Measurements from ENCODE around the gene YY2.
"Not testable (repeated sequence)": the region's sequence is repeated elsewhere in the genome, so short reads cannot be mapped to it uniquely, and the experiment has no call there.

Gene YY2

GRCh38 chrX:21843179-21843578 is 12.6 kb upstream of the YY2 start:
- DNase-seq (no peak), ATAC-seq (replicated peaks) (no peak)
- Mint-ChIP-seq H3K27me3 (no peaks in the 10 kb centered on the region), H3K9me3 (no peaks in the 10 kb centered on the region), H3K36me3 (ENCODE audit: insufficient read depth) (peaks cover 9% of the 10 kb centered on the region), H3K4me1 (ENCODE audit: low read depth in 2 of 2) (peaks cover 4% of the 10 kb centered on the region in 2 donors), H3K4me3 (no peak overlapping the region), H3K27ac (no peak overlapping the region)

GRCh38 chrX:21845096-21845495 is 10.7 kb upstream of the YY2 start:
- Mint-ChIP-seq H3K9me3 (no peaks in the 10 kb centered on the region), H3K4me1 (ENCODE audit: low read depth in 2 of 2) (peaks cover 3% of the 10 kb centered on the region in 2 donors), H3K27me3 (no peaks in the 10 kb centered on the region), H3K36me3 (ENCODE audit: insufficient read depth) (peaks cover 5% of the 10 kb centered on the region), H3K4me3 (no peak overlapping the region), H3K27ac (no peak overlapping the region)
- DNase-seq (no peak), ATAC-seq (replicated peaks) (no peak)

- Mint-ChIP-seq H3K9me3 (no peaks in the 10 kb centered on the region), H3K36me3 (ENCODE audit: insufficient read depth) (peaks cover 5% of the 10 kb centered on the region), H3K27me3 (no peaks in the 10 kb centered on the region), H3K27ac (no peak overlapping the region), H3K4me3 (no peak overlapping the region), H3K4me1 (ENCODE audit: low read depth in 2 of 2) (no peaks in the 10 kb centered on the region)
- no peak for DNase-seq
- ATAC-seq (replicated peaks): no peak
Observed at GRCh38 chrX:21847342-21847741, 8.4 kb upstream of the YY2 start.

GRCh38 chrX:21853578-21853977 is 2.2 kb upstream of the YY2 start:
- no peak overlapping the region for H3K27ac Mint-ChIP-seq
- DNase-seq (no peak), ATAC-seq (replicated peaks) (no peak)

GRCh38 chrX:21856504-21856903 is 717 bp downstream of the YY2 start:
- Mint-ChIP-seq H3K4me1 (ENCODE audit: low read depth in 2 of 2) (peaks cover 0 to 1% of the 10 kb centered on the region in 2 donors), H3K27ac (no peak overlapping the region)
- no peak for ATAC-seq (replicated peaks)

More at GRCh38 chrX:21853578-21853977, 2.2 kb upstream of the YY2 start:
- no peak overlapping the region for H3K4me3 Mint-ChIP-seq
- H3K27me3 Mint-ChIP-seq: no peaks in the 10 kb centered on the region
- H3K9me3 Mint-ChIP-seq: no peaks in the 10 kb centered on the region
- H3K4me1 Mint-ChIP-seq (ENCODE audit: low read depth in 2 of 2): peaks cover 0 to 1% of the 10 kb centered on the region in 2 donors
- H3K36me3 Mint-ChIP-seq (ENCODE audit: insufficient read depth): peaks cover 16% of the 10 kb centered on the region

GRCh38 chrX:21863241-21863640 is 7.5 kb downstream of the YY2 start:
- ATAC-seq (replicated peaks): no peak
- Mint-ChIP-seq H3K36me3 (ENCODE audit: insufficient read depth) (no peaks in the 10 kb centered on the region), H3K4me1 (ENCODE audit: low read depth in 2 of 2) (peaks cover 3 to 5% of the 10 kb centered on the region in 2 donors), H3K9me3 (no peaks in the 10 kb centered on the region), H3K27ac (no peak overlapping the region), H3K27me3 (no peaks in the 10 kb centered on the region), H3K4me3 (no peak overlapping the region)
- DNase-seq: no peak

More at GRCh38 chrX:21856504-21856903, 717 bp downstream of the YY2 start:
- H3K9me3 Mint-ChIP-seq: no peaks in the 10 kb centered on the region
- no peaks in the 10 kb centered on the region for H3K27me3 Mint-ChIP-seq
- H3K4me3 Mint-ChIP-seq: no peak overlapping the region
- DNase-seq: no peak
- peaks cover 16% of the 10 kb centered on the region for H3K36me3 Mint-ChIP-seq (ENCODE audit: insufficient read depth)

GRCh38 chrX:21865436-21865835 is 9.6 kb downstream of the YY2 start:
- Mint-ChIP-seq H3K4me3 (no peak overlapping the region), H3K36me3 (ENCODE audit: insufficient read depth) (peaks cover 3% of the 10 kb centered on the region), H3K27ac (no peak overlapping the region), H3K9me3 (no peaks in the 10 kb centered on the region), H3K27me3 (no peaks in the 10 kb centered on the region), H3K4me1 (ENCODE audit: low read depth in 2 of 2) (peaks cover 2 to 5% of the 10 kb centered on the region in 2 donors)
- DNase-seq (no peak), ATAC-seq (replicated peaks) (no peak)

GRCh38 chrX:21870494-21870893 is 14.7 kb downstream of the YY2 start:
- no peak for ATAC-seq (replicated peaks)
- Mint-ChIP-seq H3K4me1 (ENCODE audit: low read depth in 2 of 2) (no peaks in the 10 kb centered on the region), H3K36me3 (ENCODE audit: insufficient read depth) (peaks cover 6% of the 10 kb centered on the region)

GRCh38 chrX:21873063-21873775 is 17.4 kb downstream of the YY2 start:
- peaks cover 6% of the 10 kb centered on the region for H3K36me3 Mint-ChIP-seq (ENCODE audit: insufficient read depth)
- no peak overlapping the region for H3K27ac Mint-ChIP-seq
- no peaks in the 10 kb centered on the region for H3K4me1 Mint-ChIP-seq (ENCODE audit: low read depth in 2 of 2)
- ATAC-seq (replicated peaks) (no peak), DNase-seq (no peak)
- H3K27me3 Mint-ChIP-seq: no peaks in the 10 kb centered on the region
- no peak overlapping the region for H3K4me3 Mint-ChIP-seq
- H3K9me3 Mint-ChIP-seq: no peaks in the 10 kb centered on the region

More at GRCh38 chrX:21870494-21870893, 14.7 kb downstream of the YY2 start:
- H3K9me3 Mint-ChIP-seq: no peaks in the 10 kb centered on the region
- H3K4me3 Mint-ChIP-seq: no peak overlapping the region
- H3K27ac Mint-ChIP-seq: no peak overlapping the region
- H3K27me3 Mint-ChIP-seq: no peaks in the 10 kb centered on the region
- no peak for DNase-seq

- not testable (repeated sequence) for H3K27me3 Mint-ChIP-seq; H3K36me3 Mint-ChIP-seq (ENCODE audit: insufficient read depth); H3K4me1 Mint-ChIP-seq (ENCODE audit: low read depth in 2 of 2); H3K9me3 Mint-ChIP-seq; DNase-seq; H3K27ac Mint-ChIP-seq; H3K4me3 Mint-ChIP-seq; ATAC-seq (replicated peaks)
Observed at GRCh38 chrX:21874182-21874581, 18.4 kb downstream of the YY2 start.

- ATAC-seq (replicated peaks): no peak
Observed at GRCh38 chrX:21875013-21875412, 19.2 kb downstream of the YY2 start.

GRCh38 chrX:21881881-21882574 is 26.2 kb downstream of the YY2 start:
- no peaks in the 10 kb centered on the region for H3K4me1 Mint-ChIP-seq (ENCODE audit: low read depth in 2 of 2)
- H3K36me3 Mint-ChIP-seq (ENCODE audit: insufficient read depth): peaks cover 7% of the 10 kb centered on the region
- H3K4me3 Mint-ChIP-seq: no peak overlapping the region
- H3K9me3 Mint-ChIP-seq: no peaks in the 10 kb centered on the region
- DNase-seq: no peak
- no peaks in the 10 kb centered on the region for H3K27me3 Mint-ChIP-seq
- H3K27ac Mint-ChIP-seq: no peak overlapping the region
- no peak for ATAC-seq (replicated peaks)

More at GRCh38 chrX:21875013-21875412, 19.2 kb downstream of the YY2 start:
- Mint-ChIP-seq H3K27me3 (no peaks in the 10 kb centered on the region), H3K9me3 (no peaks in the 10 kb centered on the region), H3K27ac (no peak overlapping the region), H3K36me3 (ENCODE audit: insufficient read depth) (peaks cover 2% of the 10 kb centered on the region), H3K4me3 (no peak overlapping the region), H3K4me1 (ENCODE audit: low read depth in 2 of 2) (no peaks in the 10 kb centered on the region)
- no peak for DNase-seq

- H3K27me3 Mint-ChIP-seq: no peaks in the 10 kb centered on the region
- no peak overlapping the region for H3K27ac Mint-ChIP-seq
Observed at GRCh38 chrX:21883258-21883657, 27.5 kb downstream of the YY2 start.

GRCh38 chrX:21885568-21885967 is 29.8 kb downstream of the YY2 start:
- Mint-ChIP-seq H3K4me1 (ENCODE audit: low read depth in 2 of 2) (no peaks in the 10 kb centered on the region), H3K27me3 (no peaks in the 10 kb centered on the region), H3K9me3 (no peaks in the 10 kb centered on the region), H3K36me3 (ENCODE audit: insufficient read depth) (peaks cover 7% of the 10 kb centered on the region), H3K4me3 (no peak overlapping the region), H3K27ac (no peak overlapping the region)
- ATAC-seq (replicated peaks) (no peak), DNase-seq (no peak)

More at GRCh38 chrX:21883258-21883657, 27.5 kb downstream of the YY2 start:
- no peak for DNase-seq
- Mint-ChIP-seq H3K4me1 (ENCODE audit: low read depth in 2 of 2) (no peaks in the 10 kb centered on the region), H3K9me3 (no peaks in the 10 kb centered on the region), H3K4me3 (no peak overlapping the region), H3K36me3 (ENCODE audit: insufficient read depth) (peaks cover 7% of the 10 kb centered on the region)
- ATAC-seq (replicated peaks): no peak
